Measurements from ENCODE around the gene SBK2. TPM values are rescaled to one million over a fixed set of nuclear protein-coding genes. Genes with fewer than 3 reads are reported as not detected.

SBK2 gene
- total RNA-seq, 1 donor from 2014 or later = 4.2 TPM

DNA sequence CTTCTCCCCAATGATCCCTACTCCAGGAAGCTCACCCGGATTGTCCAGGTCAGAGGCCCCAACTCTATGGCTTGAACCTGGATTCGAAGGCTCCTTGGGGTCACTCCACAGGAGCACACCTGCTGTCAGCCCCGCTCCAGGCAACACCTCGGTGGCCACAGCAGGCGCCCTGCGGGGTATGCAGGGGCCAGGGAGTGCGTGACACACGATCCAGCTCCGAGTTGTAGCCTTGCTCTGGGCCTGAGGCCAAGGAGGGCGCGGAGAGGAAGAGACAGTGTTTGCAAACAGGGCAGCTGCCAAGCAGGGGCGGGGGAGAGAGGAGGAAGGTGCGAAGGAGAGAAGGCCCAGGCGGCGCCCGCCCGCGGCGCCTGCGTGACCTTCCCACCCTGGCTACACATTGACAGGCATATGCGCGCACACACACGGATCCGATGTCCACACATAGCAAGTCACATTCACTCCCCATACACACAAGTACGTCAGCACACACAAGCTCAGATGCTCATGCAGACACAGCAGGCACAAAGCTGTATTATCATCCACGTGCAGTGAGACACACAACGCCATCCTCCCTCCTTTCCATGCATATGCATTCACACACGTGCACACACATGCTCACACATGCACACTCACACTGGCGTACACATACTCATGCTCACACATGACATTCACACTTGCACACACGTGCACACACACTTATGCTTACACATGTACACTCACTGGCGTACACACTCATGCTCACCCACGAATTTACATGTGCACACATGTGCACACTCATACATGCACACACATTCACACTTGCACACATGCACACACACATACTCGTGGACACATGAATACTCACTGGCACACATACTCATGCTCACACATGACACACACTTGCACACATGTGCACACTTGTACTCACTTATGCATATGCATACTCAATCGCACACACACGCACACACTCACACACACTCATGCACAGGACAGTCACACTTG, 10.4 kb downstream of the SBK2 start:
- Histone ChIP-seq H3K9ac (ENCODE audit: low read length) (no peak overlapping the region), H3K9me3 (ENCODE audit: insufficient read depth, low read depth, low read length) (no peaks in the 10 kb centered on the region), H3K27me3 (ENCODE audit: insufficient read depth, low read length) (no peaks in the 10 kb centered on the region), H3K27ac (ENCODE audit: low read depth, low read length) (no peak overlapping the region), H3K4me3 (ENCODE audit: insufficient read depth, low read depth, low read length) (no peak overlapping the region), H3K79me2 (ENCODE audit: insufficient read depth, low read length) (no peaks in the 10 kb centered on the region), H2AFZ (ENCODE audit: low read depth, low read length) (no peak overlapping the region), H3K4me1 (ENCODE audit: insufficient read depth, low read length) (no peaks in the 10 kb centered on the region), H3K36me3 (ENCODE audit: insufficient read depth, low read length) (no peaks in the 10 kb centered on the region), H4K20me1 (ENCODE audit: insufficient read depth, low read length) (no peaks in the 10 kb centered on the region), H3K4me2 (ENCODE audit: low read length) (no peak overlapping the region)
- Mint-ChIP-seq H3K36me3 (ENCODE audit: low read depth, unreplicated experiment) (no peaks in the 10 kb centered on the region), H3K4me1 (ENCODE audit: low read depth, unreplicated experiment) (no peaks in the 10 kb centered on the region), H3K9me3 (ENCODE audit: unreplicated experiment) (no peaks in the 10 kb centered on the region), H3K27ac (ENCODE audit: unreplicated experiment) (no peak overlapping the region), H3K4me3 (ENCODE audit: unreplicated experiment) (no peak overlapping the region), H3K27me3 (ENCODE audit: low read depth, unreplicated experiment) (no peaks in the 10 kb centered on the region)
- DNase-seq (ENCODE audit: low read depth) (peak; percentile 46), FAIRE-seq (no peak)
- TF ChIP-seq EZH2 (IDR thresholded peaks at IDR 0.05; ENCODE audit: insufficient read depth, low read length) (no peak), CTCF (IDR thresholded peaks at IDR 0.05; ENCODE audit: insufficient read depth, low read depth, low read length) (no peak)

DNA sequence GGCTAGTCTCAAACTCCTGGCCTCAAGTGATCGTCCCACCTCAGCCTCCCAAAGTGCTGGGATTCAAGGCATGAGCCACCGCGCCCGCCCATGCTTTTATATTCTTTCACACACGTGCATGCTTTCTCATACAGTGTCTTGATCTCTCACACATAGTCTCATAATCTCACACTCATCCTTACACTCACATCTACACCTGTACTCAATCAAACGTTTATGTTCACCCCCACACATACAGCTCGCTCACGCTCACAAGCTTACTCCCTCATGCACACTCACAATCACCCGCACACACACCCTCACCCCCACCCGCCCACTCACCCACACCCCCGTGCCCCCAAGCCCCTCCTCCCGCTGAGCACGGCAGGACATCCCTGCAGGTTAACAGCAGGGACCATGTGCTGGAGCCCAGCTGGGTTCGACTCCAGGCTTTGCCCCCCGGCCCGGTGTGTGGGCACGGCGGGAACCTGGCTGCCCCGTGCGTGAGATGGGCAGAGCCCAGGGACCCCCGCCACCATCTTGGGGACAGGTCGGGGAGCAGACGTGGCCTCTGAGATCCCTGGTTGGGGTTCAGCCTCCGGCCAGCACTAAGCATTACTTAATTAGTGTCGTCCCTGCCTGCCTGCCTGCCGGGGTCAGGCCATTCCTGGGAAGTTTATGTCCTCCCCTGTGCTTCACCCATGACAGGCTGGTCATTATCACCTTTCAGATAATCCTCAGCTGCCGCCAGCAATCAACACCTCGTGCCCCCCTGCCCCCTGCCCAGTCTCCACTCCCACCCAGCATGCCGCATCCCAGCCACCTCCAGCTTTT, 11.4 kb downstream of the SBK2 start:
- no peak overlapping the region for H3K4me3 Mint-ChIP-seq (ENCODE audit: unreplicated experiment)
- Histone ChIP-seq H3K79me2 (ENCODE audit: insufficient read depth, low read length) (no peaks in the 10 kb centered on the region), H3K4me3 (ENCODE audit: insufficient read depth, low read depth, low read length) (no peak overlapping the region), H3K9ac (ENCODE audit: low read length) (no peak overlapping the region), H3K27ac (ENCODE audit: low read depth, low read length) (no peak overlapping the region), H3K36me3 (ENCODE audit: insufficient read depth, low read length) (no peaks in the 10 kb centered on the region), H3K9me3 (ENCODE audit: insufficient read depth, low read depth, low read length) (no peaks in the 10 kb centered on the region), H4K20me1 (ENCODE audit: insufficient read depth, low read length) (no peaks in the 10 kb centered on the region), H3K4me1 (ENCODE audit: insufficient read depth, low read length) (no peaks in the 10 kb centered on the region), H3K27me3 (ENCODE audit: insufficient read depth, low read length) (no peaks in the 10 kb centered on the region), H3K4me2 (ENCODE audit: low read length) (no peak overlapping the region), H2AFZ (ENCODE audit: low read depth, low read length) (no peak overlapping the region)
- no peak for DNase-seq (ENCODE audit: low read depth)
- no peaks in the 10 kb centered on the region for H3K4me1 Mint-ChIP-seq (ENCODE audit: low read depth, unreplicated experiment)
- no peak for FAIRE-seq
- H3K27ac Mint-ChIP-seq (ENCODE audit: unreplicated experiment) = no peak overlapping the region
- H3K27me3 Mint-ChIP-seq (ENCODE audit: low read depth, unreplicated experiment) = no peaks in the 10 kb centered on the region
- no peaks in the 10 kb centered on the region for H3K36me3 Mint-ChIP-seq (ENCODE audit: low read depth, unreplicated experiment)
- no peak for TF ChIP-seq CTCF (IDR thresholded peaks at IDR 0.05; ENCODE audit: insufficient read depth, low read depth, low read length)
- no peaks in the 10 kb centered on the region for H3K9me3 Mint-ChIP-seq (ENCODE audit: unreplicated experiment)
